SKM-1 treated with dmso at 0.1 percent for 144 hours (cell line): ENCODE results near the gene COG2.
"Not testable (repeated sequence)": the region's sequence is repeated elsewhere in the genome, so short reads cannot be mapped to it uniquely, and the experiment has no call there.

Experiments
- DNase-seq: peaks from one replicate; lab custom pipeline; 2025; ENCODE audit not compliant: unreplicated experiment; lab: John Stamatoyannopoulos, UW

COG2 gene

DNA sequence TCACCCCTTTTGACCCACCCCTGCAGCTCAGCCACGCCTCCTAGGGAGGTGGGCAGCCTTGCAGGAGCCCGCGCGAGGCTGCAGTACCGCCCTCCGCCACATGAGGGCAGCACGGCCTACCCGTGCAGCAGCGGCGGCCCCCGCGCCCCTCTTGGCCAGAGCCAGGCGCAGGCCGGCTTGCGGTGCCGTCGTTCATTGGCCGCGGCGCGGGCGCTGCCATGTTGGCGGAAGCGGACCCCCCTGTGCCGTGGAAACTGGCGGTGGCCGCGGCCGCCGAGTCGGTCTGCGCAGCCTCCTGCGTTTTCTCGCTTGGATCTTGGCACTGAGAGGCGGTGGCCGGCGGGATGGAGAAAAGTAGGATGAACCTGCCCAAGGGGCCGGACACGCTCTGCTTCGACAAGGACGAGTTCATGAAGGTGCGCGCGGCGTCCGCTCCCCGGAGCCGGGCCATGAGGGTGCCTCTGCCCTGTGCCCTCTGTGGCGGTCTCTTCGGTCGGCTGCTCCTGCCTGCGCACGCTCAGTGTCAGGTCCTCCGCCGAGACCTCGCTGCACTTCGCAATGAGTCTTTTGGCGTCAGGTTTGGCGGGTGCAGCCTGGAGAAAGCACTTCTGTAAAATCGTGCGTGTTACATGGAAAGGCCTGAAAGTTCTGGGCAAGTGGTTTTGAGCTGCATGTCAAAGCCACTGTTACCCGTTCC lies at the start of gene COG2:
Gene COG2 (plus strand): TSS at position 219 of the 697 bp plus-strand sequence. CDS start 126 bp downstream, at position 345.
- DNase-seq: peak; percentile 96

DNA sequence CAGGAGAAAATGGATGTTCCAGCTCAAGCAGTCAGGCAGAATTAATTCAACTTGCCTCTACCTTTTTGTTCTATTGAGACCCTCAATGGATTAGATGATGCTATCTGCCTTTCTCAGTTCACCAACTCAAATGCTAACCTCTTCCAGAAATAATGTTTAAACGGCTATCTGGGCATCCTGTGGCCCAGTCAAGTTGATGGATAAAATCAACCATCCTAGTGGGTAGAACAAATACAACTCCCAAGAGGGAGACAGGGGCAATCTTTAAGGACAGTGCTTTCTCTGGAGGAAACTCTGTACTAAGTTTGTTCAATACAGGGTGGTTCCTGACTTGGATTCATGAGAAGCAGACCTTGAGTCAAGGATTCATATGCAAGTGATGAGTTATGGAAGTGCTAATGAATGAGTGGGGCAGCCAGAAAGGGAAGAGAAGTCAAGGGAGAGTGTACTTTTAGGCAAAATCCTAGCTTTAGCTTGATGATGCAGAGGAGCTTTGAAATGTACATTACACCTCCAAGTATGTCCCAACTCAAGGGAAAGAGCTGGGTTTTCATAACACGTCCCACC lies 49.4 kb upstream of the COG2 start:
- DNase-seq: no peak

DNA sequence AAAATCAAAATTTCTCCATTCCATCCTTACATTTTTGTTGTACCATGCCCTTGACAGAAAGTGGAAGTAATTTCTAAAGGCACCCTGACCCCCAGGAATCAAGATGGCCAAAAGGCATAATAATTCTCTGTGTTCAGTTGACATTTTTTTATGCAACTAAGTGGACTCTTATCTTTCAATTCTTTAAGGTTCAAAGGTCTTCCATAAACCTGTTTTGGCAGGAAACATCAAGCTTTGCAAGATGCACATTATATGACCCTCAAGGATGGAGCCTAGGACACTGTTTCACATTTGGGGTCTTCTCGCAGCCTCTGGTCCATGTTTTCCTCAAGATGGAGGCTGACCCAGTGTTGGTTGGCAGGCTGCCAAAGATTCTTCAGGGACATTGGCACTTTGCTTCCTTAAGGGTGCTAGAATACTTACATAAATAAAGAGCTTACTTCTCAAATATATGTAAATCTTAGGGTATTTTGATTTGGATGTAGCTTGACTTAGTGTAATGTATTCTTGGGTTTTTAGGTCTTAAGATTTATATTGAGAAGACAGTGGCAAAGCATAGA lies 48.0 kb upstream of the COG2 start:
- no peak for DNase-seq

GRCh38 chr1:230595181-230595580 lies 47.1 kb upstream of the COG2 start:
- no peak for DNase-seq

DNA sequence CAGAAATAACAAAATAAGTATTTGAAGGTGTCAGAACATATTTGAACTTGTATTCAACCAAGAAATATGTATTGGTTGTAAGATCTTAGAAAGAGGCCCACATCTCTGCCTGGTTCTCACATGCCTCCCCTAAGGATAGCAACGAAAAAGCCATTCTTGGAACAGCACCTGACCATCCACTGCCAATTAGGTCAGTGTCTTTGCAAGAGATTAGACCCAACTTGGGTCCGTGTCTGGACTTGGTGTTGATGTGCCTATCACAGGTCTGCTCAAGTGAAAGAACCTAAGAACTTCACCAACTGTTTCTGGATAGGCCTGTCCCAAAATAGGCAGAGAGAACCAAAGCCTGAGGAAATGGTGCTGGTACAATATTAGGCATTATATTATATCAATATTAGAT lies 46.0 kb upstream of the COG2 start:
- no peak for DNase-seq

DNA sequence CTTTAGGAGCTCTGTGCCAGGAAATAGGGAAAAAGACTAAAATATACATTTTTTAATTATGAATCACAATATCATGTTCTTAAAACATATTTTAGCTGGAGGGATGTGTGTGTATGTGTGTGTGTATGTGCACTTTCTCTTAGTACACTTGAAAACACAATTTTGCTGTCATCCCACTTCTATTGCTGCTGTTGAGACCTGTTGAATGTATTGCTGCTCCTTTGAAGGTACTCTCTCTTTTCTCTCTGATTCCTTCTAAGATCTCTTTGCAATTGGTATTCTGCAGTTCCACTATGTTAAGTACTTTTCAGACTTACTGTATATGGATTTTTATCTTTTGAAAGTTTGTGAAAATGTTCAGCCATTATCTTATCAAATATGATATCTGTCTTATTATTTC lies 43.5 kb upstream of the COG2 start:
- DNase-seq: no peak

DNA sequence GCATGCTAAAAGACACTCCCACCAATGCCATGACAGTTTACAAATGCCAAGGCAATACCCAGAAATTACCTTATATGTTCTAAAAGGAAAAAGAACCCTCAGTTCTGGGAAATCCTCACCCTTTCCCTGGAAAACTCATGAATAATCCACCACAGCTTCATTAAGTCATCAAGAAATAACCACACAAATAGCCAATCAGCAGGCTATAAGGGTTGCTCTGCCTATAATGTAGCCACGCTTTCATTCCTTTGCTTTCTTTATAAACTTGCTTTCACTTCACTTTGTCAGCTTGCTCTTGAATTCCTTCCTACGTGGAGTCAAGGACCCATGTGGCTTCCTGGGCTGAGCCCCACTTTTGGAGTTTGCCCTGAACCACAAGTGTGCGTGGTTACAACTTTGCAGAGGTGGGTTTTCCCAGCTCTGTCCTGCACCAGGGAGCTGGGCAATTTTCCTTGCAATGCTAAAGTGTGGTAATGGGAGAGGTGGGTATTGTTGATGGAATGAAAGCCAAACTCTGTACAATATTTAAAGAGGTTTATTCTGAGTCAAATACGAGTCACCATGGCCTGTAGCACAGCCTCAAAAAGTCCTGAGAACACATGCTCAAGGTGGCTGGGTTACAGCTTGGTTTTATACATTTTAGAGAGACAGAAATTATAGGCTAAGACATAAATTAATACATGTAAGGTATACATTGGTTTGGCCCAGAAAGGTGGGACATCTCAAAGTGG lies 42.2 kb upstream of the COG2 start:
- no peak for DNase-seq

DNA sequence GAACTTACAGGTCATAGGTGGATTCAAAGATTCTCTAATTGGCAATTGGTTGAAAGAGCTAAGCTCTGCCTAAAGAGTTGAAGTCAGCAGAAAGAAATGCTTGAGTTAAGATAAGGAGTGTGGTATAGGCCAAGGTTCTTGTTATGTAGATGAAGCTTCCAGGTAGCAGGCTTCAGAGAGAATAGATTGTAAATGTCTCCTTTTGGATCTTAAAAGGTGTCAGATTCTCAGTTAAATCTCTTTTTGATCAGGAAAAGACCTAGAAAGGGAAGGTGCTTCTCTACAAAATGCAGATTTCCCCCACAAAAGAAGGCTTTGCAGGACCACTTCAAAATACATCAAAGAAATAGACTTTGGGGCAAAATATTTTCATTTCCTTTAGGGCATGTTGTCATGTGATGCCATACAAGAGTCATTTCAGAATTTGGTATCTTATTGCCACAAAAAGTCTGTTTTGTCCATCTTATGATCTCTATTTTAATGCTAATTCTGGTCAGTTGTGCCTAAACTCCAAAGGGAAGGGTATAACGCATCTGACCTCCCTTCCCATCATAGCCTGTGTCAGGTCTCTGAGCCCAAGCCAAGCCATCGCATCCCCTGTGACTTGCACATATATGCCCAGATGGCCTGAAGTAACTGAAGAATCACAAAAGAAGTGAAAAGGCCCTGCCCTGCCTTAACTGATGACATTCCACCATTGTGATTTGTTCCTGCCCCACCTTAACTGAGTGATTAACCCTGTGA lies 41.5 kb upstream of the COG2 start:
- DNase-seq: not testable (repeated sequence)

DNA sequence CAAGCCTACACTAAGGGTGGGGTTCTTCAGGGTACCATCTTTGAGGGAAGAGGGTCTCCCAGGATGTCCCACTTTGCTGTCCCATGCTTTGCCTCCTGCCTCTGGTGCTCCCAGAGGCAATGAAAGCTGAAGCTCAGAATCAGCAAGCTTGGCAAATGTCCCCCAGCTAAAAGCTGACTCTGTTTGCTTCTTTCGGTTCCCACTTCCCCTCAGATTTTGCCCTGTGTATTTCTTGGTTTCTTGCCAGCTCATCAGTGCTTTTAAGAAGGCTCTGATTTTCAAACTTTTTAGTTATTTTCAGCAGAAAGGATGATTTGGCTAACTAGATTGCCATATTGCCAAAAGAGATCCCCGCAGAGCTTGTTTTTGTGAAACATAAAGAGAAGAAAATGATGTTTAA lies 33.1 kb upstream of the COG2 start:
- DNase-seq: no peak

GRCh38 chr1:230610589-230610988 lies 31.7 kb upstream of the COG2 start:
- no peak for DNase-seq

DNA sequence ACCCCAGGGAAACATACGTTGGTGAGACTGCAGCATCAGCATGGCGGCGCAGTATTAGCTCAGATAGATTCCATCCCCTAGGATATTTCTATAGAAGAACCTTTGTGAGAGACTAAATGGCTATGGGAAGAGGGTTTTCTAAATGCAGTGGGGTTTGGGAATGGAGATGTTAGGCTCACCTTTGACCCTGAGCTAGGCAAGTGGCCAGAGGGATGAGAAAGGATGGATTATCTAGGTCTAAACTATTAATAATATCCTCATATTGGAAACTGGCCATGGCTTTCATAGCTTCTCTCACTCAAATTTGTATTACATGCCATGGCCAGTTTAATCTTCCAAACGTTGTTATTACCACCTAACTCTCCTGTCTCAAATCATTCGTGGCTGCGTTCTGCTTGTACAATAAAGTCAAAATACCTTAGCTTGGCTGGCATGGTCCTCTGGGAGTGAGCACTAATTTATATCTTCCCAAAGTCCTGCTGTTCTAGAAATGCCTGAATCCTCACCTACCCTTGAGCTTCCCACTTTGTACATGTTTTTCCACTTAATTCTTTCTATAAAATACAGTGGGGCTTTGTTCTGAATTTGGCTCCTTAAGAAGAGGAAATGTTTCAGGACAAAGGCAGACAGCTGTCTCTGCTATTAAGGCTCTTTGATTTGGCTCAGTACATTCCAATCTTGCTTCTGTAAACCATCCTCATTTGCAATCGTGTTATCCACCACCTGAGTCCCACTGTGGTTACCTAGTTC lies 31.0 kb upstream of the COG2 start:
- no peak for DNase-seq

- no peak for DNase-seq
Measured at GRCh38 chr1:230611878-230612235, 30.4 kb upstream of the COG2 start.

DNA sequence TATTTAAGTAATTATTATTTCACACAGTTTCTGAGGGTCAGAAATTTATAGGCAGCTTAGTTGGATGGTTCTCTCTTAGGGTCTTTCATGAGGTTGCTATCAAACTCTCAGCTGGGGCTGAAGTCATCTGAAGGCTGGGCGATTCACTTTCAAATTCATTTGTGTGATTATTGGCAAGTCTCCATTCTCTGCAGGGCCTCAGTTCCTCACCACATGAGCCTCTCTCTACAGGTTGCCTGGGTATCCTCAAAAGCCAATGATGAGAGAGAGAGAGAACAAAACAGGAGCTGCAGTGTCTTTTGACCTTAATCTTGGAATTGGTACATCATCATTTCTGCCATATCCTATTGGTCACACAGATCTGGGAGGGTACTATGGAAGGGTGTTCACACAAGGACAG lies 29.6 kb upstream of the COG2 start:
- no peak for DNase-seq

DNA sequence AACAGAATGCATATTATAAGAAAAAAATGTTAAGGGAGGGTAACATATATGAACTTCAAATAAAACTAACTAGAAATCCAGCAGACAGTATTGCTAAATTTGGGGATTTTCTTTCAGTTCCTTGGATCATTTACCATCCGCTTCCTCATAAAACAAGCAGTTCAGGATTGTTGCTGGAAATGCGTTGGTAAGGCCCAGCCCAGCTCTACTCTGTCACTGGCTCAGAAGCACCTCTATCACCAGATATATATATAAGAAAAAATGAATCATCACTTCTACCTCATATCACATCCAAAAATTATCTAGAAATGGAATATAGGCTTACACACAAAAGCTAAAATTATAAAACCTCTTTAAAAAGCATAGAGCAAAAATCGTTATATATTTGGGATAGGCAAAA lies 28.2 kb upstream of the COG2 start:
- no peak for DNase-seq

DNA sequence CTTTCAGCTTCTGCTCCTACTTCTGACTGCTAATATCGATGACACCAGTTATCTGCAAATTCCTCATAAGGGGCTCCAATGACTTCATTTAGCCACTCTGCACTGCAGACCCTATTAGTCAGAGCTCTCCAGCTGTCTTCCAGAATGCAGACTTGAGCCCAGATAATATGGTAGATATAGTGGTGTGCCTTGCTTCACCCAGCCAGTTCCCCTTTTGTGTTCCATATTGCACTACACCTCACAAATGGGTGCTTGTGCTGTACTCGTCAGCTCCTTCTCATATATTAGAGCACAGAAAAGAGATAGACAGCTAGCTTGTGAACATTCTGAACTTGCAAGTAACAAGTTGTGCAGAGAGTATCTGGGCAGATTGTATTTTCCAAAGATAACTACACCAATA lies 23.7 kb upstream of the COG2 start:
- DNase-seq: peak; percentile 25

- DNase-seq: no peak
Measured at GRCh38 chr1:230620649-230621323, 21.5 kb upstream of the COG2 start.

GRCh38 chr1:230621324-230622030 lies 20.8 kb upstream of the COG2 start:
- DNase-seq: no peak

- DNase-seq: no peak
Measured at GRCh38 chr1:230622151-230622550, 20.1 kb upstream of the COG2 start.

DNA sequence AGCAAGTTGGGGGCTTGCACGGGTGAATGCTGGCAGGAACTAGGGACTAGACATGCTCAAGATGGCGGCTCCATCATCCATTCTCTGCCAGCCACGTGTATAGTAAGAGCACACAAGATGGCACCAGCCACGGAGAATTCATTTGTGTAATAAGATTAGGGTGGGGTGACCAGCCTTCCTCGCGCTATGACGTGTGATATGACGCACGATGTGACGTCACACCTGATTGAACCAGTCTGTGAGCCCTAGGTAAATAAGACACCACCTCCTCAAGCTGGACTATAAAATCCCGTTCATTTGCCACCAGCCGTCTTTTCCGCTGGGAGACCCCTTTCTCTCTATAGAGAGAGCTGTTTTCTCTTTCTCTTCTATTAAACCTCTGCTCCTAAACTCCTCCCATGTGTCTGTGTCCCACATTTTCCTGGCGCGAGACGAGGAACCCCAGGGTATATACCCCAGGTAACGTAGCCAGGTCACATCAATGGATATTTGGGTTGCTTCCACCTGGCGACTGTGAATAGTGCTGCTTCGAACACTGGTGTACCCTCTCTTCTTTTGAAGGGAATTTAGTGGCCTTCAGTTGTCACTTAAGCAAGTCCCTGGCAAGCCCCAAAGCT lies 18.1 kb upstream of the COG2 start:
- no peak for DNase-seq
